HepG2 (cell line): ENCODE measurements around the gene CLDN7. TPM values are rescaled to one million over a fixed set of nuclear protein-coding genes. Genes with fewer than 3 reads are reported as not detected.
A peak's percentile ranks its signal among the peaks of the same experiment; 100 is the strongest.

Experiments
- ARHGAP35 ChIP-seq: sonication (generic); formaldehyde crosslinking; IDR thresholded peaks from 2 replicates; pipeline ENCODE4 v1.9.0; 2022; ENCODE audit warnings: mild to moderate bottlenecking, inconsistent platforms, moderate library complexity, missing genetic modification reagents, borderline replicate concordance
- BORCS8-MEF2B ChIP-seq: sonication (generic); formaldehyde crosslinking; IDR thresholded peaks from 2 replicates; pipeline ENCODE4 v1.8.0; 2022; ENCODE audit warnings: mild to moderate bottlenecking, missing genetic modification reagents
- FOXJ3 ChIP-seq: sonication (generic); formaldehyde crosslinking; IDR thresholded peaks from 2 replicates; pipeline ENCODE4 v1.4.0; 2020; ENCODE audit warnings: missing genetic modification reagents, mild to moderate bottlenecking, borderline replicate concordance
- HOXA5 ChIP-seq: sonication (generic); formaldehyde crosslinking; IDR thresholded peaks from 2 replicates; pipeline ENCODE4 v1.4.0; 2020; ENCODE audit warnings: missing genetic modification reagents
- MIXL1 ChIP-seq: IDR thresholded peaks from 2 replicates; pipeline ENCODE4 v1.6.1; 2016
- MYC ChIP-seq: sonication (generic); formaldehyde crosslinking; IDR thresholded peaks from 2 replicates; pipeline ENCODE4 v1.9.0; 2021; ENCODE audit warnings: missing genetic modification reagents, borderline replicate concordance
- NAIF1 ChIP-seq: sonication (generic); formaldehyde crosslinking; IDR thresholded peaks from 2 replicates; pipeline ENCODE4 v1.5.0; 2020; ENCODE audit warnings: mild to moderate bottlenecking, missing genetic modification reagents, borderline replicate concordance
- SUZ12 ChIP-seq: fragments of 150-350 bp; IDR thresholded peaks from 2 replicates; pipeline ENCODE4 v1.6.1; 2014; ENCODE audit warnings: low read depth, low read length
- WIZ ChIP-seq: sonication (generic); formaldehyde crosslinking; IDR thresholded peaks from 2 replicates; pipeline ENCODE4 v1.5.1; 2020; ENCODE audit warnings: mild to moderate bottlenecking, missing genetic modification reagents
- XRCC5 ChIP-seq: fragments of 200-400 bp; formaldehyde crosslinking; optimal IDR thresholded peaks from 2 replicates; pipeline ENCODE3; 2017; ENCODE audit warnings: mild to moderate bottlenecking, low read length
- ZNF484 ChIP-seq: sonication (generic); formaldehyde crosslinking; IDR thresholded peaks from 2 replicates; pipeline ENCODE4 v1.5.1; 2020; ENCODE audit warnings: mild to moderate bottlenecking, low read depth, missing genetic modification reagents, borderline replicate concordance
- ZNF746 ChIP-seq: sonication (generic); formaldehyde crosslinking; IDR thresholded peaks from 2 replicates; pipeline ENCODE4 v1.8.0; 2022; ENCODE audit warnings: mild to moderate bottlenecking, missing genetic modification reagents
- polyA plus RNA-seq, 8 experiments: library from polyadenylated mRNA; depleted of rRNA in 3 of 8; stranded (reverse) in 7 of 8; unstranded in 1 of 8; fragments of >200 nt; fragmentation: Illumina TruSeq in 4 of 8; extraction: Trizol in 4 of 8; gene quantifications; 2 replicates each; pipeline versions ENCODE4 v1.2.1 to v1.2.3, GENCODE V29; 2011 to 2016; ENCODE audit warnings: low read depth in 4 of 8, missing spikeins in 1 of 8, mixed read lengths in 1 of 8; ENCODE audit not compliant: insufficient read depth in 1 of 8
- total RNA-seq, 5 experiments: library from RNA; depleted of rRNA; stranded (reverse); fragments of >200 nt; fragmentation: Illumina TruSeq; extraction: Trizol; gene quantifications; 2 replicates each; pipeline ENCODE4 v1.2.3, GENCODE V29; 2016; ENCODE audit warnings: low read depth in 1 of 5
- TF ChIP-seq, protein P1 (sequence below): sonication (generic); formaldehyde crosslinking; IDR thresholded peaks from 2 replicates; pipeline ENCODE4 v1.5.1; 2020; ENCODE audit warnings: mild to moderate bottlenecking, missing genetic modification reagents, moderate library complexity
- TF ChIP-seq, protein P2 (sequence below): sonication (generic); formaldehyde crosslinking; IDR thresholded peaks from 2 replicates; pipeline ENCODE4 v1.8.0; 2022; ENCODE audit warnings: missing genetic modification reagents, low read depth, mild to moderate bottlenecking, borderline replicate concordance
- TF ChIP-seq, protein P3 (sequence below): sonication (generic); formaldehyde crosslinking; IDR thresholded peaks from 2 replicates; pipeline ENCODE4 v1.9.0; 2022; ENCODE audit warnings: missing genetic modification reagents, mild to moderate bottlenecking, borderline replicate concordance
- TF ChIP-seq, protein P4 (sequence below): IDR thresholded peaks from 2 replicates; pipeline ENCODE4 v1.6.1; 2016; ENCODE audit warnings: missing genetic modification reagents, missing compliant biosample characterization
- TF ChIP-seq, protein P5 (sequence below): IDR thresholded peaks from 2 replicates; pipeline ENCODE4 v1.6.1; 2018; ENCODE audit warnings: missing genetic modification reagents
- TF ChIP-seq, protein P6 (sequence below): IDR thresholded peaks from 2 replicates; pipeline ENCODE4 v1.4.0; 2020; ENCODE audit warnings: mild to moderate bottlenecking, missing genetic modification reagents

CLDN7 gene
- total and polyA plus RNA-seq, 2 of the 13 experiments (the other 11 are each of a cell fraction or from before 2014, with no cell fraction given) = not detected

DNA sequence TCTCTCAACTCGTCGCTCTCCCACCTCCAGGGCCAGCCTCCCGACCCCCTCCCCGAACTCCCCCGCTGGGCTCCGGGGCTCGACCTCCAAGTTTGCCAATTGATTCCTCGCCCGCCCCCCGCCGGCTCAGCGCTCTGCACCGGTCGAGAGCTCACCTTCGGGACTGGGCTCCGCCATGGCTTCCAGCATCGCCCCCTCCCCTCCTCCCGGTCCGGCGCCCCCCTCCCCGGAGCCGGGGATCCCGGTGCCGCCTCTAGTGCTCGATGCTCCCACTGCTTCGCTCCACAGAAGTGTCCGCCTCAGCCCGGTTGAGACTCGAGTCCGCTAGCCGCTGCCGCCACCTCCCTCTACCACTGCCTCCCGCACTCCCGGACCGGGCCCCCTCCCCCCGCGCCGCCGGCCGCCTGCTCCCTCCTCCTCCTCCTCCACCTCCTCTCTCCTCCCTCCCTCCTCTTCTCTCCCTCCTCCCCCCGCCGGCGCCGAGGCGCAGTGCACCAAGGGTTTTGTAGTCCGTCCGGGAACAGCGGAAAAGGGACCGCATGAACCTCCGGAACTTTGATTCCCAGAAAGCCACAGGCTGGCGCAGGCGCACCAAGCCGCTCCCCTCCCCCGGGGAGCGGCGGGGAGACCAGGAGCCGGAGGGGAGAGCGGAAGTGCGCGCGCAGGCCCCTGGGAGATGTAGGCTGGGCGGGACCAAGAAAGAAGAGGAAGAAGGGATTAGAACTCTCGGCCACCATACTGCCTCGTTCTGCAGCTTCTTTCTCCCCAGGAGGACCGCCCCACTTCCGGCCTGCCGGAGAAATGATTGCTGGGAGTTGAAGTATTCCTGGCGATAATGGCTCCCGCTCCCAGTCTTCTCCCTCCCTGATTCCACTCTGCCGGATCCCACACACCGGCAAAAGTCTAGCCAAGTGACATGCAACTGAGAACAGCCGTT is 22.9 kb downstream of the CLDN7 start, which contains the start of gene PHF23 (continued):
- TF ChIP-seq NAIF1 (CRISPR knock-in tag) = peak; percentile 97
- no peak for TF ChIP-seq MIXL1
- TF ChIP-seq ARHGAP35 (CRISPR knock-in tag) = peak; percentile 24; the same call in 1 of the 2 replicates
- TF ChIP-seq, protein P1, sequence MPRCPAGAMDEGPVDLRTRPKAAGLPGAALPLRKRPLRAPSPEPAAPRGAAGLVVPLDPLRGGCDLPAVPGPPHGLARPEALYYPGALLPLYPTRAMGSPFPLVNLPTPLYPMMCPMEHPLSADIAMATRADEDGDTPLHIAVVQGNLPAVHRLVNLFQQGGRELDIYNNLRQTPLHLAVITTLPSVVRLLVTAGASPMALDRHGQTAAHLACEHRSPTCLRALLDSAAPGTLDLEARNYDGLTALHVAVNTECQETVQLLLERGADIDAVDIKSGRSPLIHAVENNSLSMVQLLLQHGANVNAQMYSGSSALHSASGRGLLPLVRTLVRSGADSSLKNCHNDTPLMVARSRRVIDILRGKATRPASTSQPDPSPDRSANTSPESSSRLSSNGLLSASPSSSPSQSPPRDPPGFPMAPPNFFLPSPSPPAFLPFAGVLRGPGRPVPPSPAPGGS (CRISPR knock-in tag) = no peak; the same call in 1 of the 2 replicates
- peak; percentile 70 for TF ChIP-seq SUZ12
- TF ChIP-seq BORCS8-MEF2B (CRISPR knock-in tag) = peak; percentile 54; the same call in 1 of the 2 replicates
- TF ChIP-seq, protein P2, sequence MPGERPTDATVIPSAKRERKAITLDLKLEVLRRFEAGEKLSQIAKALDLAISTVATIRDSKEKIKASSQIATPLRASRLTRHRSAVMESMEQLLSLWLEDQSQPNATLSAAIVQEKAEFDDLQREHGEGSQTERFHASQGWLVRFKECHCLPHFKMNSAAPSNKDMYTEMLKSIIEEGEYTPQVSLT (CRISPR knock-in tag) = no peak
- TF ChIP-seq, protein P3, sequence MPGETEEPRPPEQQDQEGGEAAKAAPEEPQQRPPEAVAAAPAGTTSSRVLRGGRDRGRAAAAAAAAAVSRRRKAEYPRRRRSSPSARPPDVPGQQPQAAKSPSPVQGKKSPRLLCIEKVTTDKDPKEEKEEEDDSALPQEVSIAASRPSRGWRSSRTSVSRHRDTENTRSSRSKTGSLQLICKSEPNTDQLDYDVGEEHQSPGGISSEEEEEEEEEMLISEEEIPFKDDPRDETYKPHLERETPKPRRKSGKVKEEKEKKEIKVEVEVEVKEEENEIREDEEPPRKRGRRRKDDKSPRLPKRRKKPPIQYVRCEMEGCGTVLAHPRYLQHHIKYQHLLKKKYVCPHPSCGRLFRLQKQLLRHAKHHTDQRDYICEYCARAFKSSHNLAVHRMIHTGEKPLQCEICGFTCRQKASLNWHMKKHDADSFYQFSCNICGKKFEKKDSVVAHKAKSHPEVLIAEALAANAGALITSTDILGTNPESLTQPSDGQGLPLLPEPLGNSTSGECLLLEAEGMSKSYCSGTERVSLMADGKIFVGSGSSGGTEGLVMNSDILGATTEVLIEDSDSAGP = peak; percentile 76; the same call in 1 of the 2 replicates
- TF ChIP-seq HOXA5 (CRISPR knock-in tag) = peak; percentile 59; the same call in 1 of the 2 replicates
- TF ChIP-seq MYC = peak; percentile 43; the same call in 1 of the 2 replicates
- no peak for TF ChIP-seq ZNF484
- TF ChIP-seq WIZ (CRISPR knock-in tag) = 0 out of 2 replicates have a peak, but pooled peaks have one; percentile 42
- TF ChIP-seq, protein P4, sequence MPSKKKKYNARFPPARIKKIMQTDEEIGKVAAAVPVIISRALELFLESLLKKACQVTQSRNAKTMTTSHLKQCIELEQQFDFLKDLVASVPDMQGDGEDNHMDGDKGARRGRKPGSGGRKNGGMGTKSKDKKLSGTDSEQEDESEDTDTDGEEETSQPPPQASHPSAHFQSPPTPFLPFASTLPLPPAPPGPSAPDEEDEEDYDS = peak; percentile 27; the same call in 1 of the 2 replicates
- TF ChIP-seq, protein P5, sequence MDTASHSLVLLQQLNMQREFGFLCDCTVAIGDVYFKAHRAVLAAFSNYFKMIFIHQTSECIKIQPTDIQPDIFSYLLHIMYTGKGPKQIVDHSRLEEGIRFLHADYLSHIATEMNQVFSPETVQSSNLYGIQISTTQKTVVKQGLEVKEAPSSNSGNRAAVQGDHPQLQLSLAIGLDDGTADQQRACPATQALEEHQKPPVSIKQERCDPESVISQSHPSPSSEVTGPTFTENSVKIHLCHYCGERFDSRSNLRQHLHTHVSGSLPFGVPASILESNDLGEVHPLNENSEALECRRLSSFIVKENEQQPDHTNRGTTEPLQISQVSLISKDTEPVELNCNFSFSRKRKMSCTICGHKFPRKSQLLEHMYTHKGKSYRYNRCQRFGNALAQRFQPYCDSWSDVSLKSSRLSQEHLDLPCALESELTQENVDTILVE (CRISPR knock-in tag) = peak; percentile 74; the same call in 1 of the 2 replicates
- peak; percentile 70 for TF ChIP-seq XRCC5
- TF ChIP-seq, protein P6, sequence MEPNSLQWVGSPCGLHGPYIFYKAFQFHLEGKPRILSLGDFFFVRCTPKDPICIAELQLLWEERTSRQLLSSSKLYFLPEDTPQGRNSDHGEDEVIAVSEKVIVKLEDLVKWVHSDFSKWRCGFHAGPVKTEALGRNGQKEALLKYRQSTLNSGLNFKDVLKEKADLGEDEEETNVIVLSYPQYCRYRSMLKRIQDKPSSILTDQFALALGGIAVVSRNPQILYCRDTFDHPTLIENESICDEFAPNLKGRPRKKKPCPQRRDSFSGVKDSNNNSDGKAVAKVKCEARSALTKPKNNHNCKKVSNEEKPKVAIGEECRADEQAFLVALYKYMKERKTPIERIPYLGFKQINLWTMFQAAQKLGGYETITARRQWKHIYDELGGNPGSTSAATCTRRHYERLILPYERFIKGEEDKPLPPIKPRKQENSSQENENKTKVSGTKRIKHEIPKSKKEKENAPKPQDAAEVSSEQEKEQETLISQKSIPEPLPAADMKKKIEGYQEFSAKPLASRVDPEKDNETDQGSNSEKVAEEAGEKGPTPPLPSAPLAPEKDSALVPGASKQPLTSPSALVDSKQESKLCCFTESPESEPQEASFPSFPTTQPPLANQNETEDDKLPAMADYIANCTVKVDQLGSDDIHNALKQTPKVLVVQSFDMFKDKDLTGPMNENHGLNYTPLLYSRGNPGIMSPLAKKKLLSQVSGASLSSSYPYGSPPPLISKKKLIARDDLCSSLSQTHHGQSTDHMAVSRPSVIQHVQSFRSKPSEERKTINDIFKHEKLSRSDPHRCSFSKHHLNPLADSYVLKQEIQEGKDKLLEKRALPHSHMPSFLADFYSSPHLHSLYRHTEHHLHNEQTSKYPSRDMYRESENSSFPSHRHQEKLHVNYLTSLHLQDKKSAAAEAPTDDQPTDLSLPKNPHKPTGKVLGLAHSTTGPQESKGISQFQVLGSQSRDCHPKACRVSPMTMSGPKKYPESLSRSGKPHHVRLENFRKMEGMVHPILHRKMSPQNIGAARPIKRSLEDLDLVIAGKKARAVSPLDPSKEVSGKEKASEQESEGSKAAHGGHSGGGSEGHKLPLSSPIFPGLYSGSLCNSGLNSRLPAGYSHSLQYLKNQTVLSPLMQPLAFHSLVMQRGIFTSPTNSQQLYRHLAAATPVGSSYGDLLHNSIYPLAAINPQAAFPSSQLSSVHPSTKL = no peak; the same call in 1 of the 2 replicates
- TF ChIP-seq FOXJ3 (CRISPR knock-in tag) = no peak
- peak; percentile 94 for TF ChIP-seq ZNF746 (CRISPR knock-in tag)
